ENCODE results near the gene ADGRG3.

The ADGRG3 gene

GRCh38 chr16:57630407-57630797 lies 37.7 kb upstream of the ADGRG3 start:
- DNase-seq (ENCODE audit: low read depth in 2 of 3, low spot score in 1 of 3) = no peak

- no peak for DNase-seq (ENCODE audit: low read depth in 2 of 3, low spot score in 1 of 3)
Measured at GRCh38 chr16:57630931-57631845, 36.9 kb upstream of the ADGRG3 start.

- no peak for DNase-seq (ENCODE audit: low read depth in 2 of 3, low spot score in 1 of 3)
Measured at GRCh38 chr16:57632568-57632967, 35.5 kb upstream of the ADGRG3 start.

- DNase-seq (ENCODE audit: low read depth in 2 of 3, low spot score in 1 of 3) = no peak
Measured at GRCh38 chr16:57633383-57634064, 34.6 kb upstream of the ADGRG3 start.

- no peak for DNase-seq (ENCODE audit: low read depth in 2 of 3, low spot score in 1 of 3)
Measured at GRCh38 chr16:57634171-57634570, 33.9 kb upstream of the ADGRG3 start.

GRCh38 chr16:57635266-57636097 lies 32.6 kb upstream of the ADGRG3 start:
- DNase-seq (ENCODE audit: low read depth in 2 of 3, low spot score in 1 of 3) = no peak

- DNase-seq (ENCODE audit: low read depth in 2 of 3, low spot score in 1 of 3) = no peak
Measured at GRCh38 chr16:57636184-57636583, 31.9 kb upstream of the ADGRG3 start.

GRCh38 chr16:57637020-57637419 lies 31.1 kb upstream of the ADGRG3 start:
- DNase-seq (ENCODE audit: low read depth in 2 of 3, low spot score in 1 of 3) = no peak

GRCh38 chr16:57637424-57637823 lies 30.7 kb upstream of the ADGRG3 start:
- no peak for DNase-seq (ENCODE audit: low read depth in 2 of 3, low spot score in 1 of 3)

- DNase-seq (ENCODE audit: low read depth in 2 of 3, low spot score in 1 of 3) = no peak
Measured at GRCh38 chr16:57637965-57638364, 30.1 kb upstream of the ADGRG3 start.

- no peak for DNase-seq (ENCODE audit: low read depth in 2 of 3, low spot score in 1 of 3)
Measured at GRCh38 chr16:57638381-57638780, 29.7 kb upstream of the ADGRG3 start.

GRCh38 chr16:57639172-57639887 lies 28.8 kb upstream of the ADGRG3 start:
- DNase-seq (ENCODE audit: low read depth in 2 of 3, low spot score in 1 of 3) = no peak

- DNase-seq (ENCODE audit: low read depth in 2 of 3, low spot score in 1 of 3) = no peak
Measured at GRCh38 chr16:57640185-57640584, 27.9 kb upstream of the ADGRG3 start.

- no peak for DNase-seq (ENCODE audit: low read depth in 2 of 3, low spot score in 1 of 3)
Measured at GRCh38 chr16:57640612-57641011, 27.5 kb upstream of the ADGRG3 start.

GRCh38 chr16:57642160-57643135 lies 25.7 kb upstream of the ADGRG3 start:
- DNase-seq (ENCODE audit: low read depth in 2 of 3, low spot score in 1 of 3) = no peak

GRCh38 chr16:57643147-57643874 lies 24.8 kb upstream of the ADGRG3 start:
- DNase-seq (ENCODE audit: low read depth in 2 of 3, low spot score in 1 of 3) = no peak

- no peak for DNase-seq (ENCODE audit: low read depth in 2 of 3, low spot score in 1 of 3)
Measured at GRCh38 chr16:57643910-57644309, 24.2 kb upstream of the ADGRG3 start.

GRCh38 chr16:57644383-57645014 lies 23.6 kb upstream of the ADGRG3 start:
- DNase-seq (ENCODE audit: low read depth in 2 of 3, low spot score in 1 of 3) = no peak

GRCh38 chr16:57645169-57645568 lies 22.9 kb upstream of the ADGRG3 start:
- DNase-seq (ENCODE audit: low read depth in 2 of 3, low spot score in 1 of 3) = no peak
